Ishikawa (cell line): ENCODE data around the gene DEXI.
A peak's percentile ranks its signal among the peaks of the same experiment; 100 is the strongest.

Experiments
- CEBPB ChIP-seq: IDR thresholded peaks from 2 replicates; pipeline ENCODE4 v1.6.1; 2012
- EGR1 ChIP-seq: IDR thresholded peaks from 2 replicates; pipeline ENCODE4 v1.6.1; 2012
- NFIC ChIP-seq: IDR thresholded peaks from 2 replicates; pipeline ENCODE4 v1.6.1; 2012
- RAD21 ChIP-seq: IDR thresholded peaks from 2 replicates; pipeline ENCODE4 v1.6.1; 2012; ENCODE audit warnings: low read depth
- TCF12 ChIP-seq: IDR thresholded peaks from 2 replicates; pipeline ENCODE4 v1.6.1; 2012; ENCODE audit warnings: low read depth
- TEAD4 ChIP-seq: IDR thresholded peaks from 2 replicates; pipeline ENCODE4 v1.6.1; 2012
- TF ChIP-seq, protein P1 (sequence below): IDR thresholded peaks from 2 replicates; pipeline ENCODE4 v1.6.1; 2012; ENCODE audit warnings: low read depth, mild to moderate bottlenecking

- TF ChIP-seq TEAD4, result 0 out of 2 replicates have a peak, but pooled peaks have one; percentile 16
- peak; percentile 98 for TF ChIP-seq RAD21
- no peak for TF ChIP-seq CEBPB
- no peak for TF ChIP-seq NFIC
- no peak for TF ChIP-seq EGR1
- TF ChIP-seq, protein P1, sequence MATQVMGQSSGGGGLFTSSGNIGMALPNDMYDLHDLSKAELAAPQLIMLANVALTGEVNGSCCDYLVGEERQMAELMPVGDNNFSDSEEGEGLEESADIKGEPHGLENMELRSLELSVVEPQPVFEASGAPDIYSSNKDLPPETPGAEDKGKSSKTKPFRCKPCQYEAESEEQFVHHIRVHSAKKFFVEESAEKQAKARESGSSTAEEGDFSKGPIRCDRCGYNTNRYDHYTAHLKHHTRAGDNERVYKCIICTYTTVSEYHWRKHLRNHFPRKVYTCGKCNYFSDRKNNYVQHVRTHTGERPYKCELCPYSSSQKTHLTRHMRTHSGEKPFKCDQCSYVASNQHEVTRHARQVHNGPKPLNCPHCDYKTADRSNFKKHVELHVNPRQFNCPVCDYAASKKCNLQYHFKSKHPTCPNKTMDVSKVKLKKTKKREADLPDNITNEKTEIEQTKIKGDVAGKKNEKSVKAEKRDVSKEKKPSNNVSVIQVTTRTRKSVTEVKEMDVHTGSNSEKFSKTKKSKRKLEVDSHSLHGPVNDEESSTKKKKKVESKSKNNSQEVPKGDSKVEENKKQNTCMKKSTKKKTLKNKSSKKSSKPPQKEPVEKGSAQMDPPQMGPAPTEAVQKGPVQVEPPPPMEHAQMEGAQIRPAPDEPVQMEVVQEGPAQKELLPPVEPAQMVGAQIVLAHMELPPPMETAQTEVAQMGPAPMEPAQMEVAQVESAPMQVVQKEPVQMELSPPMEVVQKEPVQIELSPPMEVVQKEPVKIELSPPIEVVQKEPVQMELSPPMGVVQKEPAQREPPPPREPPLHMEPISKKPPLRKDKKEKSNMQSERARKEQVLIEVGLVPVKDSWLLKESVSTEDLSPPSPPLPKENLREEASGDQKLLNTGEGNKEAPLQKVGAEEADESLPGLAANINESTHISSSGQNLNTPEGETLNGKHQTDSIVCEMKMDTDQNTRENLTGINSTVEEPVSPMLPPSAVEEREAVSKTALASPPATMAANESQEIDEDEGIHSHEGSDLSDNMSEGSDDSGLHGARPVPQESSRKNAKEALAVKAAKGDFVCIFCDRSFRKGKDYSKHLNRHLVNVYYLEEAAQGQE, result no peak
- no peak for TF ChIP-seq TCF12
Observed at GRCh38 chr16:10918294-10919002, 23.8 kb downstream of the DEXI start.
